Lower leg skin (tissue), 3 donors: ENCODE data around the gene TAOK2.
"Not testable (repeated sequence)": the region's sequence is repeated elsewhere in the genome, so short reads cannot be mapped to it uniquely, and the experiment has no call there.

Source experiments
- CTCF ChIP-seq, 3 donors: fragments of 450-650 bp; IDR thresholded peaks; one replicate each; pipeline ENCODE4 v1.5.1; 2016; ENCODE audit warnings: antibody characterized with exemption in 3 of 3, mild to moderate bottlenecking in 3 of 3, moderate library complexity in 2 of 3
- POLR2A ChIP-seq, 2 donors: fragments of 450-650 bp; IDR thresholded peaks; one replicate each; pipeline ENCODE4 v1.6.1; 2016 to 2017; ENCODE audit warnings: antibody characterized with exemption in 2 of 2, mild to moderate bottlenecking in 1 of 2, moderate library complexity in 1 of 2

- not testable (repeated sequence) for TF ChIP-seq POLR2A, CTCF (IDR thresholded peaks at IDR 0.05)
Measured at GRCh38 chr16:30040690-30041089, 67.0 kb downstream of the TAOK2 start.
